T-cell (primary cell): ENCODE measurements around the gene ZRANB1. TPM values are rescaled to one million over a fixed set of nuclear protein-coding genes. Genes with fewer than 3 reads are reported as not detected.

Source experiments
- ATAC-seq, 4 experiments: fragments of 200-7000 bp in 3 of 4; fragments of 150-1000 bp in 1 of 4; cut with Tn5 transposase; replicated peaks in 1 of 4; 1 replicate in 3 of 4; 2 replicates in 1 of 4; pipeline ENCODE4 v1.10.0; 2021; ENCODE audit warnings: moderate library complexity in 3 of 4, mild to moderate bottlenecking in 2 of 4, moderate number of reproducible peaks in 1 of 4
- CTCF ChIA-PET, 2 donors: fragments of 300-600 bp; sonication (Branson Sonifier 250); formaldehyde crosslinking; loops; one replicate each; lab custom pipeline; 2022; ENCODE audit warnings: antibody characterized with exemption in 2 of 2; lab: Charles Lee
- POLR2A ChIA-PET, 2 donors: fragments of 300-600 bp; sonication (Branson Sonifier 250); formaldehyde crosslinking; loops; one replicate each; lab custom pipeline; 2022; ENCODE audit warnings: antibody characterized with exemption in 2 of 2; lab: Charles Lee
- DNase-seq, 35 experiments: peaks; one replicate each; pipeline versions ENCODE4 v3.0.0 to v3.0.0-alpha.2; 2013 to 2023
- H3K27ac ChIP-seq: one replicate; pipeline ENCODE4 v1.5.1; 2013; ENCODE audit warnings: low read length
- H3K27me3 ChIP-seq, 2 experiments: replicated peaks in 1 of 2; 1 replicate in 1 of 2; 2 replicates in 1 of 2; pipeline versions ENCODE4 v1.6.1 to v1.7.0; 2013; ENCODE audit warnings: low read length in 1 of 2, mixed read lengths in 1 of 2; ENCODE audit not compliant: control insufficient read depth in 2 of 2, insufficient read depth in 2 of 2; ENCODE audit errors: extremely low read depth in 1 of 2
- H3K36me3 ChIP-seq, 2 donors: 1 replicate in 1 of 2; 2 replicates in 1 of 2; pipeline versions ENCODE4 v1.6.1 to v1.7.0; 2013; ENCODE audit warnings: low read length in 1 of 2; ENCODE audit not compliant: control insufficient read depth in 2 of 2, insufficient read depth in 1 of 2; ENCODE audit errors: extremely low read depth in 1 of 2
- H3K4me1 ChIP-seq, 2 experiments: 1 replicate in 1 of 2; 2 replicates in 1 of 2; pipeline versions ENCODE4 v1.6.1 to v1.7.0; 2013; ENCODE audit warnings: low read length in 2 of 2, mixed read lengths in 1 of 2; ENCODE audit not compliant: insufficient read depth in 2 of 2, control insufficient read depth in 1 of 2; ENCODE audit errors: extremely low read depth in 1 of 2
- H3K4me3 ChIP-seq, 2 donors: 1 replicate in 1 of 2; 2 replicates in 1 of 2; pipeline versions ENCODE4 v1.5.1 to v1.7.0; 2013; ENCODE audit warnings: mild to moderate bottlenecking in 2 of 2, low read length in 1 of 2, moderate library complexity in 1 of 2; ENCODE audit not compliant: control insufficient read depth in 1 of 2; ENCODE audit errors: extremely low read depth in 1 of 2
- H3K9me3 ChIP-seq: 2 replicates; pipeline ENCODE4 v1.7.0; 2013
- H3K27ac Mint-ChIP-seq, 2 donors: one replicate each; pipeline ENCODE4 v1.8.0; 2020 to 2021; ENCODE audit warnings: mild to moderate bottlenecking in 2 of 2, mixed read lengths in 2 of 2
- H3K27me3 Mint-ChIP-seq, 2 donors: one replicate each; pipeline ENCODE4 v1.8.0; 2021 to 2022; ENCODE audit warnings: mixed read lengths in 2 of 2
- H3K36me3 Mint-ChIP-seq: one replicate; pipeline ENCODE4 v1.8.0; 2021; ENCODE audit warnings: mixed read lengths
- H3K4me1 Mint-ChIP-seq, 3 donors: one replicate each; pipeline ENCODE4 v1.8.0; 2020 to 2022; ENCODE audit warnings: mixed read lengths in 3 of 3, mild to moderate bottlenecking in 1 of 3
- H3K4me3 Mint-ChIP-seq, 3 donors: one replicate each; pipeline ENCODE4 v1.8.0; 2020 to 2022; ENCODE audit warnings: mild to moderate bottlenecking in 3 of 3, mixed read lengths in 3 of 3, moderate library complexity in 3 of 3
- H3K9me3 Mint-ChIP-seq, 3 donors: one replicate each; pipeline ENCODE4 v1.8.0; 2020 to 2022; ENCODE audit warnings: mixed read lengths in 3 of 3
- WGBS: methylation state at CpG from one replicate; pipeline ENCODE4 v1.1.5; 2013; ENCODE audit warnings: missing lambda C conversion rate; ENCODE audit not compliant: insufficient coverage; 5-methylcytosine and 5-hydroxymethylcytosine counted together
- total RNA-seq, 35 experiments: library from RNA in 6 of 35; stranded (reverse) in 6 of 35; fragments of 120-200 nt in 1 of 35; gene quantifications; one replicate each; pipeline versions ENCODE4 v1.2.1 to v1.2.4 and lab custom pipeline; 2013 to 2026

The ZRANB1 gene
- total RNA-seq, 5 donors from 2014 or later (not counting 1 experiment from before 2014, with no cell fraction given): 18.5 to 21.4 (median 19.1) TPM

- Mint-ChIP-seq H3K27ac (no peak overlapping the region), H3K36me3 (peaks cover 22% of the 10 kb centered on the region), H3K4me3 (no peak overlapping the region), H3K9me3 (peaks cover 0 to 5% (median 3%) of the 10 kb centered on the region in 3 donors), H3K4me1 (peaks cover 48 to 55% (median 50%) of the 10 kb centered on the region in 3 donors), H3K27me3 (no peaks in the 10 kb centered on the region)
- ATAC-seq (no peak), DNase-seq (no peak)
- no peaks in the 10 kb centered on the region for H3K9me3 ChIP-seq
- no peaks in the 10 kb centered on the region for H3K27me3 ChIP-seq
- WGBS: 95% methylated on average over 3 of the region's 7 CpGs
- no peak overlapping the region for H3K27ac ChIP-seq
- H3K4me3 ChIP-seq: no peak overlapping the region
- H3K36me3 ChIP-seq: peaks cover 0 to 3% of the 10 kb centered on the region in 2 donors
- peaks cover 0 to 2% of the 10 kb centered on the region in 2 experiments for H3K4me1 ChIP-seq
- ChIA-PET POLR2A (no interaction called here), CTCF (interaction anchor here in 1 of 2 donors (0.5 kb wide), 1 partner anchor 17 kb away, joined by 3 read pairs; no protein-coding TSS in a partner anchor)
These were observed 13.8 kb upstream of the ZRANB1 start for GRCh38 chr10:124928087-124928486.

GRCh38 chr10:124928545-124928944 is 13.4 kb upstream of the ZRANB1 start:
- Mint-ChIP-seq H3K27ac (no peak overlapping the region), H3K9me3 (peaks cover 0 to 5% (median 3%) of the 10 kb centered on the region in 3 donors), H3K4me1 (peaks cover 48 to 59% (median 51%) of the 10 kb centered on the region in 3 donors), H3K27me3 (no peaks in the 10 kb centered on the region), H3K4me3 (no peak overlapping the region), H3K36me3 (peaks cover 24% of the 10 kb centered on the region)
- ChIA-PET CTCF (interaction anchor here in 1 of 2 donors (0.5 kb wide), 1 partner anchor 16 kb away, joined by 3 read pairs; no protein-coding TSS in a partner anchor), POLR2A (interaction anchor here in 1 of 2 donors (0.6 kb wide), 1 partner anchor 104 kb away, joined by 9 read pairs; no protein-coding TSS in a partner anchor)
- Histone ChIP-seq H3K36me3 (peaks cover 0 to 3% of the 10 kb centered on the region in 2 donors), H3K4me1 (peaks cover 0 to 2% of the 10 kb centered on the region in 2 experiments), H3K4me3 (no peak overlapping the region), H3K27me3 (no peaks in the 10 kb centered on the region), H3K9me3 (no peaks in the 10 kb centered on the region), H3K27ac (no peak overlapping the region)
- DNase-seq: no peak
- no peak for ATAC-seq
- 100% methylated on average over 2 of the region's 3 CpGs for WGBS

- no peaks in the 10 kb centered on the region for H3K27me3 ChIP-seq
- no peaks in the 10 kb centered on the region for H3K27me3 Mint-ChIP-seq
- 79% methylated on average over 2 of the region's 2 CpGs for WGBS
- H3K36me3 Mint-ChIP-seq: peaks cover 23% of the 10 kb centered on the region
- no peak overlapping the region for H3K27ac ChIP-seq
- peaks cover 4% of the 10 kb centered on the region in 2 experiments for H3K4me1 ChIP-seq
- no peak for DNase-seq
- peak overlapping the region in 1 of 3 donors; percentile 2 for H3K4me3 Mint-ChIP-seq
- ATAC-seq: peak in 1 of 4 experiments; percentile 52
- CTCF ChIA-PET: no interaction called here
- POLR2A ChIA-PET: no interaction called here
- H3K4me1 Mint-ChIP-seq: peaks cover 68 to 70% (median 69%) of the 10 kb centered on the region in 3 donors
- H3K9me3 ChIP-seq: no peaks in the 10 kb centered on the region
- H3K9me3 Mint-ChIP-seq: peaks cover 0 to 5% (median 3%) of the 10 kb centered on the region in 3 donors
- no peak overlapping the region for H3K4me3 ChIP-seq
- peak overlapping the region in 1 of 2 donors; percentile 9 for H3K27ac Mint-ChIP-seq
- H3K36me3 ChIP-seq: no peaks in the 10 kb centered on the region
These were observed 6.0 kb upstream of the ZRANB1 start for GRCh38 chr10:124935946-124936345.

GRCh38 chr10:124936813-124937212 is 5.1 kb upstream of the ZRANB1 start:
- POLR2A ChIA-PET: interaction anchor here (0.6 kb wide), 2 partner anchors 21 to 472 kb away, joined by 3 read pairs; no protein-coding TSS in a partner anchor
- CTCF ChIA-PET: interaction anchor here in 1 of 2 donors (0.6 kb wide), 1 partner anchor 119 kb away, joined by 4 read pairs; no protein-coding TSS in a partner anchor
- Mint-ChIP-seq H3K4me1 (peaks cover 69 to 72% (median 72%) of the 10 kb centered on the region in 3 donors), H3K36me3 (peaks cover 21% of the 10 kb centered on the region), H3K27ac (no peak overlapping the region), H3K9me3 (peaks cover 0 to 2% (median 1%) of the 10 kb centered on the region in 3 donors), H3K4me3 (no peak overlapping the region), H3K27me3 (no peaks in the 10 kb centered on the region)
- peaks cover 4% of the 10 kb centered on the region in 2 experiments for H3K4me1 ChIP-seq
- DNase-seq (no peak), ATAC-seq (no peak)
- H3K9me3 ChIP-seq: no peaks in the 10 kb centered on the region
- H3K27me3 ChIP-seq: no peaks in the 10 kb centered on the region
- H3K27ac ChIP-seq: no peak overlapping the region
- no CpG with 5 or more reads among the region's 7 CpGs for WGBS
- H3K36me3 ChIP-seq: no peaks in the 10 kb centered on the region
- H3K4me3 ChIP-seq: no peak overlapping the region

- no peaks in the 10 kb centered on the region for H3K27me3 Mint-ChIP-seq
- ChIA-PET CTCF (no interaction called here), POLR2A (interaction anchor here in 1 of 2 donors (0.7 kb wide), 1 partner anchor 9 kb away, joined by 3 read pairs; no protein-coding TSS in a partner anchor)
- peaks cover 25% of the 10 kb centered on the region for H3K36me3 Mint-ChIP-seq
- Histone ChIP-seq H3K27ac (no peak overlapping the region), H3K4me1 (peaks cover 4% of the 10 kb centered on the region in 2 experiments), H3K27me3 (no peaks in the 10 kb centered on the region), H3K9me3 (no peaks in the 10 kb centered on the region), H3K4me3 (no peak overlapping the region), H3K36me3 (no peaks in the 10 kb centered on the region)
- no CpG with 5 or more reads among the region's 1 CpG for WGBS
- no peaks in the 10 kb centered on the region for H3K9me3 Mint-ChIP-seq
- ATAC-seq (no peak), DNase-seq (no peak)
- no peak overlapping the region for H3K4me3 Mint-ChIP-seq
- H3K4me1 Mint-ChIP-seq: peaks cover 71 to 82% (median 81%) of the 10 kb centered on the region in 3 donors
- H3K27ac Mint-ChIP-seq: no peak overlapping the region
These were observed 2.6 kb upstream of the ZRANB1 start for GRCh38 chr10:124939290-124939689.

- ATAC-seq (no peak), DNase-seq (no peak)
- Mint-ChIP-seq H3K27ac (no peak overlapping the region), H3K36me3 (peaks cover 35% of the 10 kb centered on the region), H3K4me1 (peaks cover 70 to 79% (median 77%) of the 10 kb centered on the region in 3 donors), H3K27me3 (no peaks in the 10 kb centered on the region), H3K4me3 (peak overlapping the region in 1 of 3 donors; percentile 0), H3K9me3 (no peaks in the 10 kb centered on the region)
- WGBS: 87% methylated on average over 7 of the region's 11 CpGs
- H3K27ac ChIP-seq: no peak overlapping the region
- H3K4me1 ChIP-seq: peaks cover 4 to 6% of the 10 kb centered on the region in 2 experiments
- H3K9me3 ChIP-seq: no peaks in the 10 kb centered on the region
- no peaks in the 10 kb centered on the region for H3K27me3 ChIP-seq
- ChIA-PET POLR2A (no interaction called here), CTCF (interaction anchor here in 1 of 2 donors (0.8 kb wide), 1 partner anchor 791 kb away, joined by 3 read pairs; no protein-coding TSS in a partner anchor)
- H3K36me3 ChIP-seq: peaks cover 3 to 6% of the 10 kb centered on the region in 2 donors
- H3K4me3 ChIP-seq: no peak overlapping the region
These were observed 620 bp downstream of the ZRANB1 start for GRCh38 chr10:124942317-124943169.
